Sigmoid colon (tissue), 7 donors: ENCODE data around the gene FAM72C. TPM values are rescaled to one million over a fixed set of nuclear protein-coding genes. Genes with fewer than 3 reads are reported as not detected.
"Not testable (repeated sequence)": the region's sequence is repeated elsewhere in the genome, so short reads cannot be mapped to it uniquely, and the experiment has no call there.

Source experiments
- DNase-seq: peaks from one replicate; pipeline ENCODE4 v3.0.0-alpha.2; 2019
- H3K27ac ChIP-seq, 4 donors: fragments of 200-600 bp; sonication (generic); one replicate each; pipeline ENCODE4 v1.5.1; 2016 to 2019; ENCODE audit warnings: mild to moderate bottlenecking in 1 of 4
- H3K27me3 ChIP-seq, 3 donors: fragments of 200-600 bp; sonication (generic); one replicate each; pipeline ENCODE4 v1.5.1; 2019; ENCODE audit warnings: mild to moderate bottlenecking in 1 of 3
- H3K36me3 ChIP-seq, 4 donors: fragments of 200-600 bp; sonication (generic); one replicate each; pipeline ENCODE4 v1.5.1; 2016 to 2019
- H3K4me1 ChIP-seq, 4 donors: fragments of 200-600 bp; sonication (generic); one replicate each; pipeline ENCODE4 v1.5.1; 2017 to 2019
- H3K4me3 ChIP-seq, 4 donors: fragments of 200-600 bp; sonication (generic); one replicate each; pipeline ENCODE4 v1.5.1; 2017 to 2019; ENCODE audit warnings: mild to moderate bottlenecking in 2 of 4, moderate library complexity in 1 of 4
- H3K9me3 ChIP-seq, 4 donors: fragments of 200-600 bp in 3 of 4; sonication (generic) in 3 of 4; one replicate each; pipeline versions ENCODE4 v1.5.1 to v1.6.1; 2013 to 2019
- WGBS, 2 donors: extraction: QIAGEN DNeasy Blood & Tissue Kit; methylation state at CpG; one replicate each; pipeline ENCODE4 v1.1.7; 2013; 5-methylcytosine and 5-hydroxymethylcytosine counted together
- intact Hi-C: fragments of 100-400 bp; cut with DNase I; formaldehyde crosslinking; loops from one replicate; pipeline ENCODE4 v1.15.1; 2023
- polyA plus RNA-seq, 3 donors: library from polyadenylated mRNA; stranded (reverse); fragments of 200-250 nt; gene quantifications; one replicate each; pipeline ENCODE4 v1.2.3, GENCODE V29; 2013
- total RNA-seq, 4 donors: library from RNA; depleted of rRNA; stranded (reverse); fragments of >200 nt; gene quantifications; one replicate each; pipeline ENCODE4 v1.1.0, GENCODE V29; 2016
- donor health status: healthy with polysubstance abuse.
- donor health status: Bipolar disorder and iron deficiency.
- donor health status: healthy.

Gene FAM72C
- total RNA-seq (not detected), polyA plus RNA-seq (1 to 10 TPM in 1 of 3 donors, under 1 TPM in 1, not detected in 1; 0.46 to 1.5 TPM)

- intact Hi-C loops, DNase-seq, H3K9me3 ChIP-seq, H3K36me3 ChIP-seq, H3K27ac ChIP-seq, H3K4me1 ChIP-seq, H3K27me3 ChIP-seq, H3K4me3 ChIP-seq: not testable (repeated sequence)
- WGBS, 2 donors: no CpG with 5 or more reads among the region's 48 CpGs
These were observed at the start of gene FAM72C for GRCh38 chr1:143971924-143972700. TSS of gene FAM72C (minus strand) at chr1:143971986. CDS start at chr1:143971141, 845 bp downstream.

GRCh38 chr1:144020001-144020738, 48.4 kb upstream of the FAM72C start:
- H3K36me3 ChIP-seq, H3K27me3 ChIP-seq, H3K9me3 ChIP-seq, H3K27ac ChIP-seq, H3K4me1 ChIP-seq, H3K4me3 ChIP-seq, intact Hi-C loops, DNase-seq: not testable (repeated sequence)
- WGBS, 2 donors: no CpG with 5 or more reads among the region's 3 CpGs

DNA sequence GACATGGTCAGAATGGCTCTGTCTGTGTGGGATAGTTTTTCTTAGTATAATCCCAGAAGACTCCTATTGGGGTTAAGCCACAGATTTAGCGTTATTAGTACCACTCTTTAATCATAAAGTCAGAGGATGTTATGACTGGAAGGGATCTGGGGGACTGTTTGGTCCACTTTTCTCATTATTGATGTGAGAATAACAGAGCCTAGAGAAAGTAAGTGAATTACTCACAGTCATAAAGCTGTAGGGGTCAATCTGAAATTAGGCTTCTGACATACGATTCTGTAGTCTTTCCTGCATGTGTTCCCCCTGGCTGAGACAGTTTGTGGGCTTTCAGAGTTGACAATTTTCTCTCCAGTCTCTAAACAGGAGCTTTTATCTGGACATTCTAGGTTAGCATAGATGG, 47.3 kb upstream of the FAM72C start:
- H3K27ac ChIP-seq, intact Hi-C loops: not testable (repeated sequence)
- WGBS, 2 donors: no CpG with 5 or more reads among the region's 2 CpGs

GRCh38 chr1:144015180-144015966, 43.6 kb upstream of the FAM72C start:
- H3K4me1 ChIP-seq, H3K4me3 ChIP-seq, H3K27ac ChIP-seq, intact Hi-C loops, DNase-seq, H3K9me3 ChIP-seq, H3K27me3 ChIP-seq, H3K36me3 ChIP-seq: not testable (repeated sequence)
- WGBS, 2 donors: 74 to 81% methylated on average over 3 to 4 of the region's 8 CpGs

More for the DNA sequence above, 47.3 kb upstream of the FAM72C start:
- H3K4me3 ChIP-seq, H3K4me1 ChIP-seq, H3K36me3 ChIP-seq, DNase-seq, H3K9me3 ChIP-seq, H3K27me3 ChIP-seq: not testable (repeated sequence)

DNA sequence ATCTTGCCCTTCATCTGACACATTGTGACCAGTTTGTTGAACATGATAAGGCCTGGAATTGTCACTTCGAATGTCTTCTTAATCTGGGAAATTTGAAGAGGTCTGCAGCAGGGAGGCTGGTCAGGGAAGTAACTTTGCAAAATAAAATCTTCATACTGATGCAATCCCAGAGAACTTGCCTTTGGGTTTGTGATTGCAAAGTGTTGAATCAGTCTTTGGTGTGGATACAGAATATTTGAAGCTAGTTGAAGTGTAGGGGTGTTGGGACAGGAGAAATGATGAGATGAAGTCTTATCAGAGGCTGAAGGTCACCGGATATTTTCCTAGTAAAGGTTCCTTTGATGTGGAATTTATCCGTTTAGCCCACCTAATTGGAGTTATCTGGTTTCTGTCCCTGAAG, 42.7 kb upstream of the FAM72C start:
- H3K27ac ChIP-seq, DNase-seq, H3K27me3 ChIP-seq, H3K36me3 ChIP-seq, H3K9me3 ChIP-seq, H3K4me1 ChIP-seq, intact Hi-C loops, H3K4me3 ChIP-seq: not testable (repeated sequence)
- no CpG with 5 or more reads among the region's 3 CpGs for WGBS, 2 donors

DNA sequence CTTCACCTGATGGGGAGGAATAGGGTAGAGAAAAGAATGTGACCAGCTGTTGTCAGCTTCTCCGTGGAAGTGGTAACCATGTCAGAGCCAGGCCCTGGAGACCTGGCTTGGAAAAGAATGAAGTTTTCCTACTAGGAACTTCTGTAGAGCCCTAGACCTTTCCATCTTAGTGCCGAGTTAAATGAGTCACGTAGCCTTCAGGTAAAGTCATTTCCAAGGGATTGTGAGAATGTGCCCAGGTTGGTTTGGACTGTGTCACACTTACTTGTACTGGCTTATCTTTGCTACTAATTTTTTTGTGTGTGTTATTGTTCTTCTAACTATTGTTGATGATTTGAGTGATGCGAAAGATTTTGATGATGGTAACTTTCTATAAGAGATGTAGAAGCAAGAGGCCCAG, 42.3 kb upstream of the FAM72C start:
- H3K4me1 ChIP-seq, intact Hi-C loops, H3K27ac ChIP-seq, H3K9me3 ChIP-seq, H3K4me3 ChIP-seq, DNase-seq, H3K36me3 ChIP-seq, H3K27me3 ChIP-seq: not testable (repeated sequence)
- whole genome bisulfite sequencing, 2 donors: no CpG with 5 or more reads among the region's 4 CpGs

DNA sequence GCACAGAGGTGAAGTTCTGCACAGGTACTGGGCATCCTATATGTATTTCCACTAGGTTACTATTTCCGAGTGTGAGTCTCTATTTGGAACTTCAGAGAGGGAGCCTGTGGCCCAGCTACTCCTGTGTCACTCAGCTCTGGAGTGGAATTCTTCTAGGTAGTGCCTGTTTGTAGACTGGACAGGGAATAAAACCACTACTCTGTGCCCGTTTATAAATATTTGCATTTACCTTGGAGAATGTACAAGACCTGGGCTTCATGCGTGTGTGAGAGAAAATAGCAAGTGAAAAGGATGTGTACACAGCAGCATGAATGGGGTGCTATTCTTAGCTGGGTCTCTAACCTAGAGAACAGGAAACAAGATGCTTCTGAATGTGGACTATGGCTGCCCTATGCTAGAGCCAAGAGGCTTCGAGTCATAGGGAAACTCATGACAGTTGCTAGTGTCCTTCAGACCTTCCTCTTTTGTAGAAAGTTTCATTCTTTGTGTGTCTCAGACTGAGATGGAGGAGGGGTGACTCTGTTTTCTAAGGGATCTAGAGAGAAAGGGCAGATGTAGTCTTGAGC, 40.5 kb upstream of the FAM72C start:
- H3K9me3 ChIP-seq, H3K27me3 ChIP-seq, H3K36me3 ChIP-seq, intact Hi-C loops, DNase-seq, H3K4me3 ChIP-seq, H3K27ac ChIP-seq, H3K4me1 ChIP-seq: not testable (repeated sequence)
- WGBS, 2 donors: no CpG with 5 or more reads among the region's 4 CpGs

DNA sequence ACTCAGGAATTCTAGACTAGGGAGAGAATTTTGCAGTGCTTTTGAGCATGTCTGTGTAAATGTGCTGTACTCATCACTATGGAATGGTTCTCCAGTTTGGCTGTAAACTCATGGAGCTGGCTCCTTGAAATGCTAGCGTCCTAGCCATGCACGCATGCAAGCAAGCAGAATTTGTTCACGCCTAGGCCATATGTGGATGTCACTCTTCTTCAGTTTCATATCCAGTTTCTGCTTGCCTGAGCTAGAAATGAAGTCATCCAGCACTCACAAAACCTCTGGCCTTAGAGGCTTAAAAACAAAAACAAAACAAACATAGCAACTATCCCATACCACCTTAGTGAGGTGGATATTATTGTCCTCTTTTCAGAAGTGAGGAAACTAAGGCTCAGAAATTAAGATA, 37.6 kb upstream of the FAM72C start:
- H3K36me3 ChIP-seq, H3K27me3 ChIP-seq, H3K4me1 ChIP-seq, intact Hi-C loops, H3K27ac ChIP-seq, H3K9me3 ChIP-seq, DNase-seq, H3K4me3 ChIP-seq: not testable (repeated sequence)
- no CpG with 5 or more reads among the region's 3 CpGs for WGBS, 2 donors

GRCh38 chr1:144004259-144004658, 32.5 kb upstream of the FAM72C start:
- DNase-seq, H3K36me3 ChIP-seq, H3K4me1 ChIP-seq, H3K27ac ChIP-seq, intact Hi-C loops, H3K27me3 ChIP-seq, H3K9me3 ChIP-seq, H3K4me3 ChIP-seq: not testable (repeated sequence)
- no CpG with 5 or more reads among the region's 1 CpG for WGBS, 2 donors

- H3K27ac ChIP-seq, H3K27me3 ChIP-seq, H3K4me3 ChIP-seq, DNase-seq, intact Hi-C loops, H3K36me3 ChIP-seq, H3K4me1 ChIP-seq, H3K9me3 ChIP-seq: not testable (repeated sequence)
- WGBS, 2 donors: 100% methylated on average over 1 of the region's 2 CpGs; no CpG with 5 or more reads in 1 of the 2 donors
These were observed 31.7 kb upstream of the FAM72C start for GRCh38 chr1:144003306-144004029.

- H3K36me3 ChIP-seq, H3K9me3 ChIP-seq, intact Hi-C loops, DNase-seq, H3K27ac ChIP-seq, H3K27me3 ChIP-seq, H3K4me1 ChIP-seq, H3K4me3 ChIP-seq: not testable (repeated sequence)
- 25 to 35% methylated on average over 4 to 5 of the region's 7 CpGs for WGBS, 2 donors
These were observed 30.5 kb upstream of the FAM72C start for GRCh38 chr1:144002141-144002881.
